ENCODE measurements around the gene CLEC2D.

The CLEC2D gene

GRCh38 chr12:9740106-9740750 is 70.7 kb downstream of the CLEC2D start:
- ChIA-PET CTCF (interaction anchor here (2.5 to 16.7 kb wide), 3 partner anchors 11 to 59 kb away, joined by 11 to 287 read pairs (median 51); no protein-coding TSS in a partner anchor), POLR2A (no interaction called here)
- no peak for DNase-seq (ENCODE audit: extremely low spot score)
- TF ChIP-seq CTCF (IDR thresholded peaks at IDR 0.05; ENCODE audit: control extremely low read depth, extremely low read depth, low read depth, missing control alignments), result no peak

GRCh38 chr12:9741726-9742125 is 72.2 kb downstream of the CLEC2D start:
- CTCF ChIA-PET, result interaction anchor here (1.1 to 16.7 kb wide), 9 partner anchors 10 to 131 kb away, joined by 4 to 287 read pairs (median 12); partner anchors contain the start of gene CD69
- TF ChIP-seq CTCF (IDR thresholded peaks at IDR 0.05; ENCODE audit: control extremely low read depth, extremely low read depth, low read depth, missing control alignments), result no peak
- DNase-seq (ENCODE audit: extremely low spot score), result peak; percentile 54
- POLR2A ChIA-PET, result no interaction called here

- POLR2A ChIA-PET, result interaction anchor here (0.6 to 0.8 kb wide), 3 partner anchors 18 to 95 kb away, joined by 3 read pairs; partner anchors contain the start of gene CD69
- DNase-seq (ENCODE audit: extremely low spot score), result no peak
- TF ChIP-seq CTCF (IDR thresholded peaks at IDR 0.05; ENCODE audit: control extremely low read depth, extremely low read depth, low read depth, missing control alignments), result no peak
- CTCF ChIA-PET, result interaction anchor here (0.6 to 16.7 kb wide), 32 partner anchors 9 to 798 kb away, joined by 3 to 287 read pairs (median 6); partner anchors contain the start of genes CD69 and CLECL1
Observed at GRCh38 chr12:9742661-9743060, 73.1 kb downstream of the CLEC2D start.

GRCh38 chr12:9745199-9745598 is 75.7 kb downstream of the CLEC2D start:
- ChIA-PET CTCF (interaction anchor here (1.7 to 16.7 kb wide), 3 partner anchors 37 to 110 kb away, joined by 4 to 287 read pairs (median 6); no protein-coding TSS in a partner anchor), POLR2A (no interaction called here)
- TF ChIP-seq CTCF (IDR thresholded peaks at IDR 0.05; ENCODE audit: control extremely low read depth, extremely low read depth, low read depth, missing control alignments), result no peak
- no peak for DNase-seq (ENCODE audit: extremely low spot score)

All from GM10248 (cell line).